Measurements from ENCODE around the gene SPTB.

DNA sequence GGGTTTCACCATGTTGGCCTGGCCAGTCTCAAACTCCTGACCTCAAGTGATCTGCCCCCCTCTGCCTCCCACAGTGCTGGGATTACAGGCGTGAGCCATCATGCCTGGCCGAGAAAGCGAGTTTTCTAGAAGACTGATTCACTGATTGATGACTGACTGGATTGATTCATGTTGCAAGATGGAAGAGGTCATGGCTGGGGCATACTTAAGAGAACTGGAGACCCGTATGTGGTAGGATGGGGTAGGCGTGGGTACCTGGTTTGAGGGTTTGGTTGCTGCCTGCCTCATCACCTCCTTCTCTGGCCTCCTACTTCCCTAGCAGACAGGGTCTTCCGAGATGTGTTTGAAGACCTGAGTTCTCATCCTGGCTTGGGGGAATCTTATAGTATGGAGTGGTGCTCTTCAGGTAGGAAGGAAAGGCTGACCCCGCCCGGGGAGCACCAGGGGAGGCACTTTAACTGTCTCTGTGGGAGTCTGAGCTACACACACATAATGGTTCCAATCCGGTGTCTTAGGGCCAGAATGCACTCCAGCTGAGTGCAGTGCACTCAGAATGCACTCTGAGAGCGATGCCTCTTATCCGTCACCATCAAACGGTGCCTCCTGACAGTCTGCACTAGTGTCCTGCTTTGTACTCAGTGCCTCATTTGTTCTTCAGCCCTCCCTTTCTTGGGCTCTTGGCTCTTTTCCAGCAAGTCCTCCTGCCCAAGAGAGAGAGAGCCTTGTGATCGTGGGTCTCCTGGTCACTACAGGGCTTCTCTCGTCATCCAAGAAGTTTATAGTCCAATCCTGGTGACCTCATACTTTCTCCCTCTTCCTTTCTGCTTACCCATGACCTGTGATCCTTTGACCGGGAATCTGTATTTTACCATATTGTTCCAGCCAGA is 155.8 kb downstream of the SPTB start:
- TF ChIP-seq POLR2A (IDR thresholded peaks at IDR 0.05), result no peak
- no peak for TF ChIP-seq EP300 (IDR thresholded peaks at IDR 0.05)
